ENCODE results near the gene OPCML.

OPCML gene

GRCh38 chr11:132539590-132540368 is 992.5 kb downstream of the OPCML start:
- Histone ChIP-seq H3K36me3 (ENCODE audit: control insufficient read depth, low read length) (no peaks in the 10 kb centered on the region), H3K4me1 (ENCODE audit: control insufficient read depth, low read length) (no peaks in the 10 kb centered on the region), H3K9me3 (ENCODE audit: control insufficient read depth, insufficient read depth, low read length) (no peaks in the 10 kb centered on the region), H3K27me3 (ENCODE audit: control insufficient read depth, low read length) (no peaks in the 10 kb centered on the region), H3K4me3 (ENCODE audit: low read length) (no peak overlapping the region), H3F3A (ENCODE audit: control insufficient read depth, insufficient read depth) (no peaks in the 10 kb centered on the region), H3K79me2 (ENCODE audit: control insufficient read depth, low read length) (no peaks in the 10 kb centered on the region), H3K9me2 (replicated peaks; ENCODE audit: control insufficient read depth, low read length) (no peaks in the 10 kb centered on the region), H4K20me1 (ENCODE audit: control insufficient read depth, insufficient read depth, low read depth, low read length) (no peaks in the 10 kb centered on the region), H3K4me2 (ENCODE audit: low read length) (no peak overlapping the region), H3K27ac (ENCODE audit: low read depth, low read length) (no peak overlapping the region)
- TF ChIP-seq EZH2phosphoT487 (IDR thresholded peaks at IDR 0.05; ENCODE audit: borderline replicate concordance, low read length) = no peak
- TF ChIP-seq CTCF (IDR thresholded peaks at IDR 0.05; ENCODE audit: low read depth, low read length, poor library complexity, severe bottlenecking) = no peak

- Histone ChIP-seq H3K36me3 (ENCODE audit: control insufficient read depth, low read length) (no peaks in the 10 kb centered on the region), H3K9me2 (replicated peaks; ENCODE audit: control insufficient read depth, low read length) (no peaks in the 10 kb centered on the region), H3F3A (ENCODE audit: control insufficient read depth, insufficient read depth) (no peaks in the 10 kb centered on the region)
Observed at GRCh38 chr11:132538642-132539041, 993.7 kb downstream of the OPCML start.

GRCh38 chr11:132535830-132536229 is 996.5 kb downstream of the OPCML start:
- H3K4me3 ChIP-seq (ENCODE audit: low read length) = no peak overlapping the region
- no peaks in the 10 kb centered on the region for H3K9me2 ChIP-seq (replicated peaks; ENCODE audit: control insufficient read depth, low read length)
- no peaks in the 10 kb centered on the region for H4K20me1 ChIP-seq (ENCODE audit: control insufficient read depth, insufficient read depth, low read depth, low read length)
- no peaks in the 10 kb centered on the region for H3F3A ChIP-seq (ENCODE audit: control insufficient read depth, insufficient read depth)
- H3K36me3 ChIP-seq (ENCODE audit: control insufficient read depth, low read length) = no peaks in the 10 kb centered on the region
- no peaks in the 10 kb centered on the region for H3K79me2 ChIP-seq (ENCODE audit: control insufficient read depth, low read length)
- no peaks in the 10 kb centered on the region for H3K27me3 ChIP-seq (ENCODE audit: control insufficient read depth, low read length)
- no peak overlapping the region for H3K4me2 ChIP-seq (ENCODE audit: low read length)
- H3K9me3 ChIP-seq (ENCODE audit: control insufficient read depth, insufficient read depth, low read length) = no peaks in the 10 kb centered on the region
- no peak overlapping the region for H3K27ac ChIP-seq (ENCODE audit: low read depth, low read length)
- no peaks in the 10 kb centered on the region for H3K4me1 ChIP-seq (ENCODE audit: control insufficient read depth, low read length)
- TF ChIP-seq EZH2phosphoT487 (IDR thresholded peaks at IDR 0.05; ENCODE audit: borderline replicate concordance, low read length) (no peak), CTCF (IDR thresholded peaks at IDR 0.05; ENCODE audit: low read depth, low read length, poor library complexity, severe bottlenecking) (no peak)

More at GRCh38 chr11:132538642-132539041, 993.7 kb downstream of the OPCML start:
- Histone ChIP-seq H4K20me1 (ENCODE audit: control insufficient read depth, insufficient read depth, low read depth, low read length) (no peaks in the 10 kb centered on the region), H3K27me3 (ENCODE audit: control insufficient read depth, low read length) (no peaks in the 10 kb centered on the region), H3K79me2 (ENCODE audit: control insufficient read depth, low read length) (no peaks in the 10 kb centered on the region), H3K27ac (ENCODE audit: low read depth, low read length) (no peak overlapping the region), H3K4me1 (ENCODE audit: control insufficient read depth, low read length) (no peaks in the 10 kb centered on the region), H3K9me3 (ENCODE audit: control insufficient read depth, insufficient read depth, low read length) (no peaks in the 10 kb centered on the region), H3K4me3 (ENCODE audit: low read length) (no peak overlapping the region), H3K4me2 (ENCODE audit: low read length) (no peak overlapping the region)
- TF ChIP-seq EZH2phosphoT487 (IDR thresholded peaks at IDR 0.05; ENCODE audit: borderline replicate concordance, low read length) (no peak), CTCF (IDR thresholded peaks at IDR 0.05; ENCODE audit: low read depth, low read length, poor library complexity, severe bottlenecking) (no peak)

All from DOHH2 (cell line).